Measurements from ENCODE around the gene RBCK1. TPM values are rescaled to one million over a fixed set of nuclear protein-coding genes. Genes with fewer than 3 reads are reported as not detected.
"Not testable (repeated sequence)": the region's sequence is repeated elsewhere in the genome, so short reads cannot be mapped to it uniquely, and the experiment has no call there.

RBCK1 gene
- total RNA-seq, 1 donor from 2014 or later = 128 TPM

- Mint-ChIP-seq H3K4me1 (peaks cover 78% of the 10 kb centered on the region), H3K27ac (peak overlapping the region; percentile 97), H3K36me3 (ENCODE audit: low read depth) (peaks cover 79% of the 10 kb centered on the region), H3K4me3 (peak overlapping the region; percentile 78), H3K27me3 (no peaks in the 10 kb centered on the region), H3K9me3 (no peaks in the 10 kb centered on the region)
- no peak for DNase-seq
- intact Hi-C loops (cut with micrococcal nuclease) = no loop called here
Observed at GRCh38 chr20:434661-435419, 26.7 kb downstream of the RBCK1 start.

DNA sequence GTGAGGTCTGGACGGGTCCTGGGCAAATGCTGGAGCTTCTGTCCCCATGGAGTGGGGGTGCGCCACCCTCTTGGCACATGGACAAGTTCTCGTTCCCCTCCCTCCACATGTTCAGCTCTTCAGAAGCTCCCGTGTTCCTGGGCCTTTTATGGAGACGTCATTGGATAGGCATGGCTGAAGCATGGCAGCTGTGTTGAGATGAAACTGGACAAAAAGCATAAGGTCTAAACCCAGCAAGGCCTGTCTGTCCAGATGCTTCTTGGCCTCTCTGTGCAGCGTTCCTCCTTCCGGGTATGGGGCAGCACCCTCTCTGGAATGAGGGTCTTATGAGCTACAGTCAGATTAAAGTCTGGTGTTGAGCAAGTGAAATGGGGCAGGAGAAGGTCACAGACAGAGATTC lies 27.5 kb downstream of the RBCK1 start:
- peak overlapping the region; percentile 48 for H3K4me3 Mint-ChIP-seq
- no peak for DNase-seq
- no peaks in the 10 kb centered on the region for H3K9me3 Mint-ChIP-seq
- H3K4me1 Mint-ChIP-seq = peaks cover 78% of the 10 kb centered on the region
- H3K27me3 Mint-ChIP-seq = no peaks in the 10 kb centered on the region
- intact Hi-C loops (cut with micrococcal nuclease) = no loop called here
- H3K36me3 Mint-ChIP-seq (ENCODE audit: low read depth) = peaks cover 80% of the 10 kb centered on the region
- H3K27ac Mint-ChIP-seq = peak overlapping the region; percentile 97

DNA sequence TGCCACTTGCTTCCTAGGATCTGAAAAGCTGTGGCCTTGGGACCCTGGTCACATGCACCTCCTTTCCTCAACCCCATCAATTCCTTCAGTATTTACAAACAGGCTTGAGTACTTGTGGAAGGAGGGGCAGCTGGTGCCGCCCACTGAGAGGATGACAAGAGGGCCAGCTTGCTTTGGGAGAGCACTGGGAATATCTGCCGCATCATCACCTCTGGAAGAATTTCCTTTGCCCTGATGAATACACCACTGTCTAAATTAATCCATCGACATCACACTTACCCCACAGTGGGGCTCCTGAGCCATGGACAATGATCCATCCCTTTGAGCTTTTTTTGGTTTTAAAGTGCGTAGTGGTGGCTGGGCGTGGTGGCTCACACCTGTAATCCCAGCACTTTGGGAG lies 28.4 kb downstream of the RBCK1 start:
- Mint-ChIP-seq H3K4me3 (no peak overlapping the region), H3K9me3 (no peaks in the 10 kb centered on the region), H3K27ac (no peak overlapping the region), H3K4me1 (peaks cover 74% of the 10 kb centered on the region), H3K27me3 (no peaks in the 10 kb centered on the region), H3K36me3 (ENCODE audit: low read depth) (peaks cover 80% of the 10 kb centered on the region)
- intact Hi-C loops (cut with micrococcal nuclease) = no loop called here
- no peak for DNase-seq

GRCh38 chr20:437787-438486 lies 29.8 kb downstream of the RBCK1 start:
- Mint-ChIP-seq H3K27ac (peak overlapping the region; percentile 86), H3K9me3 (no peaks in the 10 kb centered on the region), H3K4me1 (peaks cover 68% of the 10 kb centered on the region), H3K27me3 (no peaks in the 10 kb centered on the region), H3K36me3 (ENCODE audit: low read depth) (peaks cover 87% of the 10 kb centered on the region), H3K4me3 (peak overlapping the region; percentile 80)
- no peak for DNase-seq
- intact Hi-C loops (cut with micrococcal nuclease) = no loop called here

- H3K4me1 Mint-ChIP-seq = peaks cover 62% of the 10 kb centered on the region
- no peaks in the 10 kb centered on the region for H3K27me3 Mint-ChIP-seq
- peak overlapping the region; percentile 86 for H3K27ac Mint-ChIP-seq
- peak; percentile 88 for DNase-seq
- no peaks in the 10 kb centered on the region for H3K9me3 Mint-ChIP-seq
- intact Hi-C loops (cut with micrococcal nuclease) = no loop called here
- peaks cover 87% of the 10 kb centered on the region for H3K36me3 Mint-ChIP-seq (ENCODE audit: low read depth)
- peak overlapping the region; percentile 80 for H3K4me3 Mint-ChIP-seq
Observed at GRCh38 chr20:438571-439469, 30.7 kb downstream of the RBCK1 start.

DNA sequence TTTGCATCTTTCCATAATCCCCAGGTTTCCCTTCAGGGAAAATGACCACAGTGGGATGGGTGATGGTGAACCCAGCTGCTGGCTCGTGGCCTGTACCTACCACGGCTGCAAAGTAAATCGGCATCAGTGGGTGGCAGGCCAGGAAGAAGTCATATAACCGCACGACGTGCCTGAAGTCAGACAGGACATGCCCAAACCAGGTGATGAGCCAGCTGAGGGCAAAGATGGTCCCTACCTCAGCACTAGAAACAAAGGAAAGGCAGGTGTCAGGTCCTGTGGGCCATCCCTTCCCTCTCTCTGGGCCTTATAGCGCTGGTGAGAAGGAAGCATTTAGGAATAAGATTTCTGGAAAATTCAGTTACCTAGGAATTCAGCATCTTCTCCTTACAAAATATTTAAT lies 32.0 kb downstream of the RBCK1 start:
- H3K27me3 Mint-ChIP-seq = no peaks in the 10 kb centered on the region
- H3K9me3 Mint-ChIP-seq = no peaks in the 10 kb centered on the region
- H3K27ac Mint-ChIP-seq = peak overlapping the region; percentile 86
- peaks cover 84% of the 10 kb centered on the region for H3K36me3 Mint-ChIP-seq (ENCODE audit: low read depth)
- peak overlapping the region; percentile 80 for H3K4me3 Mint-ChIP-seq
- H3K4me1 Mint-ChIP-seq = peaks cover 51% of the 10 kb centered on the region
- no peak for DNase-seq
- intact Hi-C loops (cut with micrococcal nuclease) = no loop called here

- Mint-ChIP-seq H3K9me3 (no peaks in the 10 kb centered on the region), H3K27me3 (no peaks in the 10 kb centered on the region), H3K4me3 (no peak overlapping the region), H3K27ac (no peak overlapping the region), H3K36me3 (ENCODE audit: low read depth) (peaks cover 84% of the 10 kb centered on the region), H3K4me1 (peaks cover 47% of the 10 kb centered on the region)
- no peak for DNase-seq
- intact Hi-C loops (cut with micrococcal nuclease) = no loop called here
Observed at GRCh38 chr20:440636-441035, 32.5 kb downstream of the RBCK1 start.

- Mint-ChIP-seq H3K9me3 (no peaks in the 10 kb centered on the region), H3K27ac (peak overlapping the region; percentile 13), H3K27me3 (no peaks in the 10 kb centered on the region), H3K4me1 (peaks cover 32% of the 10 kb centered on the region), H3K36me3 (ENCODE audit: low read depth) (peaks cover 79% of the 10 kb centered on the region), H3K4me3 (no peak overlapping the region)
- no peak for DNase-seq
- intact Hi-C loops (cut with micrococcal nuclease) = no loop called here
Observed at GRCh38 chr20:443223-443775, 35.2 kb downstream of the RBCK1 start.

DNA sequence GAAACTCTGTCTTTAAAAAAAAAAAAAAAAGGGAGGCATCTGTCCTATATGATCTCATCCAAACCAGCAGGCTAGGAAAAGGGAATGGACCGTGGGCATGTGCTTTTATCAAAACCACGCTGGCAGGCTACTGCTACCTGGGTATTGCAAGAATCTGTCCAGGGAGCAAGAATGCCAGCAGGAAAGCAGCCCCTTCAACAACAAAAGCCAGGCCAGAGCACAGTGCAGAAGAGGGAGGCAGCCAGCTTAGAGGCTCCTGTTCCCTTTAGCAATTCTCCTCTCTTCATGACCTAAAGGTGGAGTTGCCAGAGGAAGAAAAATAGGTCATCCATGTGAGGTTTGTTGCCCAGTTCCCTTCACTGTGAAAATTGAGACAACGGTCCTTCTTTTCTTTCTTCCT lies 36.0 kb downstream of the RBCK1 start:
- Mint-ChIP-seq H3K9me3 (no peaks in the 10 kb centered on the region), H3K4me1 (peaks cover 24% of the 10 kb centered on the region), H3K27me3 (no peaks in the 10 kb centered on the region), H3K36me3 (ENCODE audit: low read depth) (peaks cover 71% of the 10 kb centered on the region), H3K27ac (no peak overlapping the region), H3K4me3 (no peak overlapping the region)
- no peak for DNase-seq
- intact Hi-C loops (cut with micrococcal nuclease) = no loop called here

DNA sequence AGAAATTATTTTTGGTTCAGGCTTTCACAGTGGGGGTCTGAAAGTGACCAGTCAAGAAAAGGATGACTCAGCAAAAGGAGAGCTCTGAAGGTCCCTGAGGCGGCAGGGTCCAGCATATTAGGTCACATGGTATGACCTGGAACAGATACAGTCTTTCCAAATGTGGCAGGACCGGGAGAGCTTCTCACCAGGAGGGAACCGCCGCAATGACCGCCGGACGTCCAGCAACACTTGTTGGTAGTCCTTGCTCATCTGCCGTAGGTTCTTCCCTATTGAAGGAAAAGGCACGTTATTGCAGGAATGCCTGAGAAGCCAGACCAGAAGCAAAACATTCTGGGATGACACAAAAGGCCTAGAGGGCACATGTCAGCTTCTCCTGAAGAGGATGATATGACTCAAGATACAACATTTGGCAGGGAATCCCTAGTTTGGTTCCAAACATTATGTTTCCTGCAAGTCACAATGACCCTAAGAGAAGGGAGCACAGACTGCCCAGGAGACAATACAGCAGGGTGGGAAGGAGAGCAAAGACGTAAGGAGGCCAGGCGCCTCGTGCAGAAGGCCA lies 36.8 kb downstream of the RBCK1 start:
- Mint-ChIP-seq H3K4me3 (no peak overlapping the region), H3K4me1 (peaks cover 22% of the 10 kb centered on the region), H3K36me3 (ENCODE audit: low read depth) (peaks cover 68% of the 10 kb centered on the region), H3K27me3 (no peaks in the 10 kb centered on the region), H3K27ac (no peak overlapping the region), H3K9me3 (no peaks in the 10 kb centered on the region)
- DNase-seq = no peak
- intact Hi-C loops (cut with micrococcal nuclease) = no loop called here

GRCh38 chr20:445514-446336 lies 37.6 kb downstream of the RBCK1 start:
- intact Hi-C loops (cut with micrococcal nuclease) = no loop called here
- no peaks in the 10 kb centered on the region for H3K9me3 Mint-ChIP-seq

GRCh38 chr20:452021-452420 lies 43.9 kb downstream of the RBCK1 start:
- DNase-seq; H3K27ac Mint-ChIP-seq; intact Hi-C loops (cut with micrococcal nuclease); H3K27me3 Mint-ChIP-seq; H3K4me3 Mint-ChIP-seq; H3K9me3 Mint-ChIP-seq: not testable (repeated sequence)
- peaks cover 12% of the 10 kb centered on the region for H3K4me1 Mint-ChIP-seq
- H3K36me3 Mint-ChIP-seq (ENCODE audit: low read depth) = peaks cover 15% of the 10 kb centered on the region

More at GRCh38 chr20:445514-446336, 37.6 kb downstream of the RBCK1 start:
- peaks cover 61% of the 10 kb centered on the region for H3K36me3 Mint-ChIP-seq (ENCODE audit: low read depth)
- no peak for DNase-seq
- H3K27ac Mint-ChIP-seq = no peak overlapping the region
- H3K27me3 Mint-ChIP-seq = no peaks in the 10 kb centered on the region
- H3K4me3 Mint-ChIP-seq = no peak overlapping the region
- peaks cover 20% of the 10 kb centered on the region for H3K4me1 Mint-ChIP-seq

- peaks cover 19% of the 10 kb centered on the region for H3K36me3 Mint-ChIP-seq (ENCODE audit: low read depth)
- peaks cover 25% of the 10 kb centered on the region for H3K4me1 Mint-ChIP-seq
- no peaks in the 10 kb centered on the region for H3K9me3 Mint-ChIP-seq
- DNase-seq = no peak
- H3K27me3 Mint-ChIP-seq = no peaks in the 10 kb centered on the region
- intact Hi-C loops (cut with micrococcal nuclease) = no loop called here
- no peak overlapping the region for H3K27ac Mint-ChIP-seq
- H3K4me3 Mint-ChIP-seq = no peak overlapping the region
Observed at GRCh38 chr20:454951-455350, 46.9 kb downstream of the RBCK1 start.

All from activated CD4-positive, alpha-beta T cell treated with anti-CD3 and anti-CD28 coated beads, Interleukin-2, amount 10 ng/mL, durations not matched to agents 24 days and 14 days (primary cell).